WI38 (cell line): ENCODE results near the gene C17orf113.
"Not testable (repeated sequence)": the region's sequence is repeated elsewhere in the genome, so short reads cannot be mapped to it uniquely, and the experiment has no call there.

ENCODE experiments used
- H3K4me3 ChIP-seq: 2 replicates; pipeline ENCODE4 v1.5.1; 2011; ENCODE audit warnings: low read depth, mild to moderate bottlenecking, control low read depth, low read length
- CTCF ChIP-seq: IDR thresholded peaks from 2 replicates; pipeline ENCODE4 v1.5.1; 2012; ENCODE audit warnings: low read depth, mild to moderate bottlenecking, control low read depth, low read length

The C17orf113 gene

GRCh38 chr17:42018988-42019387 lies 31.4 kb downstream of the C17orf113 start:
- H3K4me3 ChIP-seq = no peak overlapping the region
- TF ChIP-seq CTCF = no peak

GRCh38 chr17:42018339-42018738 lies 32.1 kb downstream of the C17orf113 start:
- peak overlapping the region; percentile 95 for H3K4me3 ChIP-seq
- no peak for TF ChIP-seq CTCF

- no peak for TF ChIP-seq CTCF
- H3K4me3 ChIP-seq = peak overlapping the region; percentile 95
Observed at GRCh38 chr17:42017866-42018200, 32.6 kb downstream of the C17orf113 start.

DNA sequence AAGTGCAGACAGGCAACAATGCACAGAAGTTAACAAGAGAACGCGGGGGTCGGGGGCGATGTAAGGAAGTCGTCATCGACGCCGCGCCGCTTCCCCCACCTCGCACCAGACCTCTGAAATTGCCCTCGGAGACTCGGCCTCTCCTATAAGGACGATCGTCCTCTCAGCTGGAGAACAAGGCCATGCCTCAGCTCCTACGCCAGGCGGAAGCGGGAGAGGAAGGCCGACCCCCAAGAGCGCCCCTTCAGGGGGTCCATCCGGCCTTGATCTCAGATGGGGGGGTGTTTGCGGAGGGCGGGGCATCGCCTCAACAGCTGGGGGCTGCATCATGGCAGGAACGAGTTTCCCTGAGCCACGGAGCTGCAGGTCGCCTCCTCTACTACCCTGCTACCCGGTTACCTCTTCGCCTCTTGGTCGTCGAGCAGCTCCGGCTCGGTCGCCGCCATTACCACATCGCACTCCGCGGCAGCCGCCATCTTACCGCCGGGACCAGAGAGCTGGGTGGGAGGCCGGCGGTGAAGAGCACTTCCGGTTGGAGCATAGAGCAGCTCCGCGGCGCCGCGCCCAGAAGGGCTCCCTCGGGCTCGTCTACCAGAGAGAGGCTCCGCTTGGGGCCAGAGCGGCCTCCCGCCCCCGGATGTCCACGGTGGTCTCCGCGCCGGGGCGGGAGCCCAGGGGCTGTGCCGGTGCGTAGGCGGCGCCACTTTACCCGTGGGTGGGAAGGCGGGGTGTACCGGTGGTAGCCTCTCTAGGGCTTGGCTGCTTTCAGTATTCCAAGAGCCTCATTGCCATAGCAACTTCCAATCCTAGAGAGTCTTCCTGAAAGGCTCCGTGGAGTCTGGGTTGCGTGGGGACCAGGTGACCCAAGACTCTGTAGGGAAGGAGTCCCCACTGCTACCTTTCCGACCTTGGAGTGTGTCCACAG lies 33.2 kb downstream of the C17orf113 start, which contains the start of gene DNAJC7:
Gene DNAJC7, minus strand, starts transcription at position 499 of the 925 bp plus-strand sequence. Its CDS starts 23 bp downstream, at position 476.
- no peak for TF ChIP-seq CTCF
- peak within 1 kb of the TSS; percentile 95 for H3K4me3 ChIP-seq

DNA sequence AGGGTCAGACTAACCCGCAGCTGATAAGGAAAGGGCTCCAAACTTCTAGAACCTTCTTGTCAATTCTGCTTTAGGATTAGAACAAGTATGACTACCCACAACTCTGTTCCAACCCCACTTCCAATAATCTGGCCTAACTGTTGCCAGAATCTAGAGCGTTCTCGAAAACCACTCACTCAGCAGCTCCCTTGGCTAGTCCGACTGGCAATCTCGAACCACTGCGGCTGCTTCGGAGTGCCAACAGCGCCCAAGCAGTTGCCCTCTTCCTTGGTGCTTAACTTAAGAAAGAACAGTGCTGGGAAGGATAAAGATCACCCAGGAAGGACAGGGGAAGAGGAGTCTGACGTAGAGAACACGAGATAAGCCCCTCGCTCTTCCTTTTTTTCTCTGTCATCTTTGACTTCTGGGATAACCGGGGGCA lies 34.0 kb downstream of the C17orf113 start:
- TF ChIP-seq CTCF = no peak
- peak overlapping the region; percentile 95 for H3K4me3 ChIP-seq

DNA sequence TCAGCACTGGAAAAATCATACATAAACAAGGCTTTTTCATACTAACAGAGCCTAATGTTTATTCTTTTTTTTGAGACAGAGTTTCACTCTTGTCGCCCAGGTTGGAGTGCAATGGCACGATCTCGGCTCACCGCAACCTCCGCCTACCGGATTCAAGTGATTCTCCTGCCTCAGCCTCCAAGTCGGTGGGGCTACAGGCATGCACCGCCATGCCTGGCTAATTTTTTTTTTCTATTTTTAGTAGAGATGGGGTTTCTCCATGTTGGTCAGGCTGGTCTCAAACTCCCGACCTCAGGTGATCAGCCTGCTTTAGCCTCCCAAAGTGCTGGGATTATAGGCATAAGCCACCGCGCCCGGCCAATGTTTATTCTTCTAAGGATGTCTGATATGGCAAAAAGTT lies 36.7 kb downstream of the C17orf113 start:
- not testable (repeated sequence) for H3K4me3 ChIP-seq

- H3K4me3 ChIP-seq = not testable (repeated sequence)
Observed at GRCh38 chr17:42012363-42012762, 38.0 kb downstream of the C17orf113 start.

- no peak for TF ChIP-seq CTCF
- no peak overlapping the region for H3K4me3 ChIP-seq
Observed at GRCh38 chr17:42010898-42011516, 39.4 kb downstream of the C17orf113 start.

DNA sequence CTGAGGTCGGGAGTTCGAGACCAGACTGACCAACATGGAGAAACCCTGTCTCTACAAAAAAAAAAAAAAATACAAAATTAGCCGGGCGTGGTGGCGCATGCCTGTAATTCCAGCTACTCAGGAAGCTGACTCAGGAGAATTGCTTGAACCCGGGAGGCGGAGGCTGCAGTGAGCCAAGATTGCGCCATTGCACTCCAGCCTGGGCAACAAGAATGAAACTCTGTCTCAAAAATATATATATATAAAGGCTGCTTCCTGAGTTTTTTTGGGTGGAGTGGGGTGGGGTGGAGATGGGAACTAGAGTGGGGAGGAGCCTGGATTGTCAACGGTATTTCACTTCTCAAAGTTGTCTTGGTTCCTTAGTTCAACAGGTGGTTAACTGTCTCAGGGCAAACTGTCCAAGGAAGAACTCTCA lies 40.1 kb downstream of the C17orf113 start:
- H3K4me3 ChIP-seq = not testable (repeated sequence)
